Fibroblast of lung (primary cell): Measurements from ENCODE around the gene MCHR2. TPM values are rescaled to one million over a fixed set of nuclear protein-coding genes. Genes with fewer than 3 reads are reported as not detected.

Experiments used
- DNase-seq, 2 donors: peaks; one replicate each; pipeline versions ENCODE4 v3.0.0 to v3.0.0-alpha.2; 2010; ENCODE audit warnings: low read depth in 2 of 2
- H2AFZ ChIP-seq: 2 replicates; pipeline ENCODE4 v1.5.1; 2012; ENCODE audit warnings: low read length, control low read depth, inconsistent platforms
- H3K27ac ChIP-seq: 2 replicates; pipeline ENCODE4 v1.5.1; 2011; ENCODE audit warnings: low read length, control low read depth; ENCODE audit not compliant: insufficient read depth
- H3K27me3 ChIP-seq: 2 replicates; pipeline ENCODE4 v1.5.1; 2011; ENCODE audit warnings: mild to moderate bottlenecking, low read length; ENCODE audit not compliant: control insufficient read depth, insufficient read depth
- H3K36me3 ChIP-seq: 2 replicates; pipeline ENCODE4 v1.5.1; 2011; ENCODE audit warnings: low read length; ENCODE audit not compliant: control insufficient read depth, insufficient read depth
- H3K4me1 ChIP-seq: 2 replicates; pipeline ENCODE4 v1.5.1; 2011; ENCODE audit warnings: low read length; ENCODE audit not compliant: control insufficient read depth, insufficient read depth; ENCODE audit errors: extremely low read depth
- H3K4me2 ChIP-seq: 2 replicates; pipeline ENCODE4 v1.5.1; 2011; ENCODE audit warnings: low read length, control low read depth; ENCODE audit not compliant: insufficient read depth; ENCODE audit errors: extremely low read depth
- H3K4me3 ChIP-seq, 4 experiments: fragments of 200-600 bp in 1 of 4; sonication (generic) in 1 of 4; replicated peaks in 1 of 4; 2 replicates each; pipeline ENCODE4 v1.5.1; 2011 to 2016; ENCODE audit warnings: low read length in 4 of 4, low read depth in 3 of 4, mild to moderate bottlenecking in 3 of 4, control low read depth in 2 of 4, inconsistent platforms in 1 of 4, mixed read lengths in 1 of 4; ENCODE audit not compliant: insufficient read depth in 1 of 4; ENCODE audit errors: control extremely low read depth in 1 of 4
- H3K79me2 ChIP-seq: 2 replicates; pipeline ENCODE4 v1.5.1; 2012; ENCODE audit warnings: mild to moderate bottlenecking, low read length, inconsistent platforms; ENCODE audit not compliant: control insufficient read depth, insufficient read depth
- H3K9ac ChIP-seq: 2 replicates; pipeline ENCODE4 v1.5.1; 2011; ENCODE audit warnings: mild to moderate bottlenecking, low read length, control low read depth; ENCODE audit not compliant: insufficient read depth
- H3K9me3 ChIP-seq: 2 replicates; pipeline ENCODE4 v1.5.1; 2012; ENCODE audit warnings: low read depth, low read length; ENCODE audit not compliant: control insufficient read depth, insufficient read depth
- H4K20me1 ChIP-seq: 2 replicates; pipeline ENCODE4 v1.5.1; 2011; ENCODE audit warnings: low read length; ENCODE audit not compliant: control insufficient read depth, insufficient read depth; ENCODE audit errors: extremely low read depth
- EZH2 ChIP-seq: IDR thresholded peaks from 2 replicates; pipeline ENCODE4 v1.5.1; 2012; ENCODE audit warnings: low read length, control low read depth, mild to moderate bottlenecking; ENCODE audit errors: missing control alignments
- polyA plus RNA-seq, 2 donors: library from polyadenylated mRNA; depleted of rRNA in 1 of 2; stranded (reverse) in 1 of 2; unstranded in 1 of 2; fragments of >200 nt; gene quantifications; 2 replicates each; pipeline ENCODE4 v1.2.1, GENCODE V29; 2011 to 2012; ENCODE audit warnings: missing spikeins in 1 of 2
- total RNA-seq: library from RNA; depleted of rRNA; stranded (reverse); fragments of >200 nt; gene quantifications from 2 replicates; pipeline ENCODE4 v1.2.1, GENCODE V29; 2014
- TF ChIP-seq, protein P1 (sequence below), 2 donors: IDR thresholded peaks in 1 of 2; conservative IDR thresholded peaks in 1 of 2; 1 replicate in 1 of 2; 2 replicates in 1 of 2; pipeline ENCODE4 v1.5.1; 2011 to 2012; ENCODE audit warnings: low read length in 2 of 2, control low read depth in 1 of 2, inconsistent platforms in 1 of 2, low read depth in 1 of 2, mild to moderate bottlenecking in 1 of 2

MCHR2 gene
- total and polyA plus RNA-seq, 2 donors (not counting 1 experiment from before 2014, with no cell fraction given): 0.03 TPM; not detected in 1

DNA sequence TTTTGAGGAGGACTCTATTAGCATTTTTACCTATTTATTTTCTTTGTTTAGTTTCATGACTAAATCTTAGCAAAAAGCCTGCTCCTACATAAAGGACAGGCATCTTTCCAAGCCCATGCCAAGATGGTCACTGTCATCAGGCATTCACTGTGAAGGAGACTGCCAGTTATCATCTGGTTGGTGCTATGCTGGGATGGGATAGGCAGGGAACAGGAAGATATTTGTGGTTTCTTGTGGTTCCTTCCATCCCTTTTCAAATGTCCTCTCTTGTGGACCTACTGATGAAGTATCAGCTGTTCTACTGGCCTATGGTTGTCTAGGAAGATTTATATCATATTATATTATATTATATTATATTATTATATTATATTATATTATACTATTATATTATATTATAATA is 107.0 kb downstream of the MCHR2 start:
- H3K79me2 ChIP-seq: no peaks in the 10 kb centered on the region
- DNase-seq: no peak
- no peak overlapping the region for H3K4me2 ChIP-seq
- no peak overlapping the region for H3K4me3 ChIP-seq
- no peaks in the 10 kb centered on the region for H3K27me3 ChIP-seq
- no peak overlapping the region for H2AFZ ChIP-seq
- H4K20me1 ChIP-seq: no peaks in the 10 kb centered on the region
- no peaks in the 10 kb centered on the region for H3K9me3 ChIP-seq
- H3K36me3 ChIP-seq: no peaks in the 10 kb centered on the region
- H3K4me1 ChIP-seq: no peaks in the 10 kb centered on the region
- TF ChIP-seq EZH2: no peak
- TF ChIP-seq, protein P1, sequence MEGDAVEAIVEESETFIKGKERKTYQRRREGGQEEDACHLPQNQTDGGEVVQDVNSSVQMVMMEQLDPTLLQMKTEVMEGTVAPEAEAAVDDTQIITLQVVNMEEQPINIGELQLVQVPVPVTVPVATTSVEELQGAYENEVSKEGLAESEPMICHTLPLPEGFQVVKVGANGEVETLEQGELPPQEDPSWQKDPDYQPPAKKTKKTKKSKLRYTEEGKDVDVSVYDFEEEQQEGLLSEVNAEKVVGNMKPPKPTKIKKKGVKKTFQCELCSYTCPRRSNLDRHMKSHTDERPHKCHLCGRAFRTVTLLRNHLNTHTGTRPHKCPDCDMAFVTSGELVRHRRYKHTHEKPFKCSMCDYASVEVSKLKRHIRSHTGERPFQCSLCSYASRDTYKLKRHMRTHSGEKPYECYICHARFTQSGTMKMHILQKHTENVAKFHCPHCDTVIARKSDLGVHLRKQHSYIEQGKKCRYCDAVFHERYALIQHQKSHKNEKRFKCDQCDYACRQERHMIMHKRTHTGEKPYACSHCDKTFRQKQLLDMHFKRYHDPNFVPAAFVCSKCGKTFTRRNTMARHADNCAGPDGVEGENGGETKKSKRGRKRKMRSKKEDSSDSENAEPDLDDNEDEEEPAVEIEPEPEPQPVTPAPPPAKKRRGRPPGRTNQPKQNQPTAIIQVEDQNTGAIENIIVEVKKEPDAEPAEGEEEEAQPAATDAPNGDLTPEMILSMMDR (conservative IDR thresholded peaks at IDR 0.05 in 1 of 2, IDR thresholded peaks at IDR 0.05 in 1 of 2; ENCODE audit: low read depth in 1 of 2, low read length in 2 of 2): no peak
- no peak overlapping the region for H3K9ac ChIP-seq
- no peak overlapping the region for H3K27ac ChIP-seq

DNA sequence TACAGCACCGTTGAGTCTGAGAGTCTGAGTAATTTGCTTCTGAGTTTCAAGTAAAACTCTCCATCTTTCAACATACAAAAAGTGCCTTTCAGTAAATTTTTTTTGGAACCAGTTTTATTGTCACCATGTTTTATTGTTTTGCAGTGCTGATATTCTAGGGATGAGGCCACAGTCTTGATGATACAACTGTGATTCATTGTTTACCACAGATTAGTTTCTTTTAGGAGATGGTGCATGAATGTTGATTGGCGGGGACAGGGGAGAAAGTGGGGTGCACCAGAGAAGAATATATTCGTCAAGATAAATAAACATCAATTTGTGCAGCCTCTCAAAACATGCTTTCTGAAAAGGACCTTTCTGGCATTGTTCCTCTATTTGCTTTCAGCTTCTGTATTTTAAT is 109.0 kb downstream of the MCHR2 start:
- no peaks in the 10 kb centered on the region for H3K9me3 ChIP-seq
- no peaks in the 10 kb centered on the region for H4K20me1 ChIP-seq
- H3K27me3 ChIP-seq: no peaks in the 10 kb centered on the region
- H3K36me3 ChIP-seq: no peaks in the 10 kb centered on the region
- TF ChIP-seq, protein P1 (conservative IDR thresholded peaks at IDR 0.05 in 1 of 2, IDR thresholded peaks at IDR 0.05 in 1 of 2; ENCODE audit: low read depth in 1 of 2, low read length in 2 of 2): no peak
- no peak for TF ChIP-seq EZH2
- no peak overlapping the region for H2AFZ ChIP-seq
- no peak overlapping the region for H3K27ac ChIP-seq
- H3K79me2 ChIP-seq: no peaks in the 10 kb centered on the region
- no peak overlapping the region for H3K4me3 ChIP-seq
- H3K9ac ChIP-seq: no peak overlapping the region
- no peaks in the 10 kb centered on the region for H3K4me1 ChIP-seq
- DNase-seq: no peak
- no peak overlapping the region for H3K4me2 ChIP-seq

DNA sequence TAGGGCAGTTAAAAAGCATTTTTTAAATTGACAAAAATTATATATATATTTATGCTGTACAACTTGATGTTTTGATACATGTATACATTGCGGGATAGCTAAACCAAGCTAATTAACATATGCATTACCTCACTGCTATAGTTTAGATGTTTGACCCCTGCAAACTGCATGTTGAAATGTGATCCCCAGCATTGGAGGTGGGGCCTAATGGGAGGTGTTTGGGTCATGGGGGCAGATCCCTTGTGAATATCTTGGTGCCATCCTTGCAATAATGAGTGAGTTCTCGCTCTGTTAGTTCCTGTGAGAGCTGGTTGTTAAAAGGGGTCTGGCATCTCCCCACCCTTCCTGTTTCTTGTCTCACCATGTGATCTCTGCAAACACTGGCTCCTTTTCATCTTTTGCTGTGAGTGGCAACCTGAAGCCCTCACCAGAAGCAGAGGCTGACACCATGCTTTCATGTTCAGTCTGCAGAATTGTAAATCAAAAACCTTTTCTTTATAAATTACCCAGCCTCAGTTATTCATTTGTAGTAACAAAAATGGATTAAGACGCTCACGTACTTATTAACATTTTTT is 111.8 kb downstream of the MCHR2 start:
- no peak overlapping the region for H3K4me2 ChIP-seq
- H4K20me1 ChIP-seq: no peaks in the 10 kb centered on the region
- H3K27ac ChIP-seq: no peak overlapping the region
- no peaks in the 10 kb centered on the region for H3K9me3 ChIP-seq
- H3K9ac ChIP-seq: no peak overlapping the region
- no peak for DNase-seq
- H3K79me2 ChIP-seq: no peaks in the 10 kb centered on the region
- H3K4me3 ChIP-seq: no peak overlapping the region
- TF ChIP-seq EZH2: no peak
- TF ChIP-seq, protein P1 (conservative IDR thresholded peaks at IDR 0.05 in 1 of 2, IDR thresholded peaks at IDR 0.05 in 1 of 2; ENCODE audit: low read depth in 1 of 2, low read length in 2 of 2): no peak
- H3K27me3 ChIP-seq: no peaks in the 10 kb centered on the region
- no peak overlapping the region for H2AFZ ChIP-seq
- no peaks in the 10 kb centered on the region for H3K36me3 ChIP-seq
- H3K4me1 ChIP-seq: no peaks in the 10 kb centered on the region
